ENCODE results near the gene KRABD2.

Gene KRABD2

DNA sequence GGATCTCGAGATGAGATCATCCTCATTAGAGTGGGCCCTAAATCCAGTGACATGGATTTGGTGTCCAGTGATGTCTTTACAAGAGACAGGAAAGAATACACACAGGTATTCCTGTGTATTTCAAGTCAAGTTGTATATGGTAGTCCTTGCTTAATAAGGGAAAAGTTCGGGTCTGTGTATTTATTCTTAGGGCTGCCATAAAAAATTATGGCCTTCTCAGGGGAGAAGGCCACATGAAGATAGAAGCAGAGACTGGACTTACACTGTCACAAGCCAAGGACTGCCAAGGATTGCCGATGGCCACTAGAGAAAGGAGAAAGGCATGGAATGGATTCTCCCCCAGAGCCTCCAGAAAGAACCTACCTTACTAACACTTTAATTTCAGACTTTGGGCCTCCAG is 8.3 kb downstream of the KRABD2 start:
- Mint-ChIP-seq H3K27ac (no peak overlapping the region), H3K4me1 (ENCODE audit: low read depth) (no peaks in the 10 kb centered on the region), H3K36me3 (ENCODE audit: insufficient read depth) (peaks cover 23% of the 10 kb centered on the region), H3K4me3 (ENCODE audit: low read depth) (no peak overlapping the region), H3K9me3 (ENCODE audit: low read depth) (no peaks in the 10 kb centered on the region), H3K27me3 (no peaks in the 10 kb centered on the region)
- DNase-seq (ENCODE audit: low spot score, unreplicated experiment): no peak
- no peak for TF ChIP-seq CTCF (IDR thresholded peaks at IDR 0.05; ENCODE audit: unreplicated experiment)

DNA sequence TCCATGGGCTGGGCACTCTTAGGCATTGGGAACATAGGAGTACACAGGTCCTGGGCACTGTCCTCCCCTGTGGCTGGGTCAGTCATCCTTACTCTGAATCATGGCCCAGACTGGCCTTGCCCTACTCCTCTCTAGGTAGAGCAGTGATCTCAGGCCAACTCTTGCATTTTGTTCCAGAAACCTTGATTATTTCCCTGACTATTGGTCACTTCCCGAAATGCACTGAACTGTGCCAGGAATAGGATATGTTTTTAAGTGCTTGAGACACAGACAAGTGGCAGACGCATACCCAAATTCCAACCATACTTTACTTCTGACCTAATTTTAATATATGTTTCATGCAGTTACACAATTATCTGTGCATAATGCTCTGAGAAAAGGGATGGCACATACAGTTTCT is 10.3 kb downstream of the KRABD2 start:
- no peak for TF ChIP-seq CTCF (IDR thresholded peaks at IDR 0.05; ENCODE audit: unreplicated experiment)
- Mint-ChIP-seq H3K4me1 (ENCODE audit: low read depth) (peaks cover 2% of the 10 kb centered on the region), H3K27me3 (no peaks in the 10 kb centered on the region), H3K9me3 (ENCODE audit: low read depth) (no peaks in the 10 kb centered on the region), H3K27ac (no peak overlapping the region), H3K4me3 (ENCODE audit: low read depth) (no peak overlapping the region), H3K36me3 (ENCODE audit: insufficient read depth) (peaks cover 22% of the 10 kb centered on the region)
- no peak for DNase-seq (ENCODE audit: low spot score, unreplicated experiment)

DNA sequence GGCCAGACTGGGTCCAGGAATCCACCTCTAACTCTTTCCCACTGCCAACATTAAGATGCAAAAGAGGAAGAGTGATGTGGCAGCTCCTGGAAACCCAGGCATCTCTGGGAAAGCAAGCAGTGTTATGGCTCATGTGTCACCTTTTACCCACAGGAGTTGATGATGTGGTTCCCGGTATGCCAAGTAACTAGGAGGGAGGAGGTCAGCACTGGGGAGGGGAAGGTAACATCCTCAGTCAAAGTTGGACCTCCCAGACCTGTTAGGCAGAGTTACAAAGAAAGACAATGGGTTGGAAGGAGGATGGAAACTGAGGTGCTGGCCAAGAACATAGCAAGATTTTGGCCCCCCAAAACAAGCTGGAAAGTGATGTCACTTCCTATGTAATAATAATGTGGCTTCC is 11.4 kb downstream of the KRABD2 start:
- Mint-ChIP-seq H3K4me3 (ENCODE audit: low read depth) (no peak overlapping the region), H3K4me1 (ENCODE audit: low read depth) (peaks cover 12% of the 10 kb centered on the region)
- no peak for TF ChIP-seq CTCF (IDR thresholded peaks at IDR 0.05; ENCODE audit: unreplicated experiment)

DNA sequence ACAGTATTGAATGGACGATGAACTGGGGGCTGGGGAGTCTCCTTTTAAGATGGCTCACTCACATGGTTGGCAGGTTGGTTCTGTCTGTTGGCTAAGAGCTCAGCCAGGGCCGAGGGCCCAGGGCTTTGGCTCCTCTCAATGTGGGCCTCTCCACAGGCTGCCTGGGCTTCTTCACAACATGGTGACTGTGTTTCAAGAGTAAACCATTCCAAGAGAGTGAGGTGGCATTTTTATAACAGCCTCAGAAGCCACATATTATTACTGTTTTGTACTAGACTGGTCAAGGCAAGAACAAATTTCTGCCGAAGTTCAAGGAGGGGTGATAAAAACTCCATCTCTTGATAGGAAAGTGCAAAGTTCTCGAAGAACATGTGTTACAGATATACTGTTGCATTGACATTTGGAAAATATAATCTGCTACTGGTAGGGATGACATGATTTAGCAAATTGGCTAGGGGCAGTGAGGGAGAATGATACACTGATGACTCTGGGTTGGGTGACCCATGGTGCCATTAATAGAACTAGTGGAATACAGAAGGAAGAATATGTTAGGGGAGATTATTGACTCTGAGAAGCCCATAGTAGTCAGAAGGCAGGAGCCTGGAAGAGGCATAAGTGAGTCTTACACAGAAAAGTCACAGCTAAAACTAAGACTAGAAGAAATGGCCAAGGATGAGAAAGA is 13.7 kb downstream of the KRABD2 start:
- H3K36me3 Mint-ChIP-seq (ENCODE audit: insufficient read depth): peaks cover 6% of the 10 kb centered on the region
- H3K27ac Mint-ChIP-seq: peak overlapping the region; percentile 62

More for the DNA sequence above, 11.4 kb downstream of the KRABD2 start:
- no peaks in the 10 kb centered on the region for H3K27me3 Mint-ChIP-seq
- DNase-seq (ENCODE audit: low spot score, unreplicated experiment): no peak
- peaks cover 18% of the 10 kb centered on the region for H3K36me3 Mint-ChIP-seq (ENCODE audit: insufficient read depth)
- H3K9me3 Mint-ChIP-seq (ENCODE audit: low read depth): no peaks in the 10 kb centered on the region
- peak overlapping the region; percentile 71 for H3K27ac Mint-ChIP-seq

DNA sequence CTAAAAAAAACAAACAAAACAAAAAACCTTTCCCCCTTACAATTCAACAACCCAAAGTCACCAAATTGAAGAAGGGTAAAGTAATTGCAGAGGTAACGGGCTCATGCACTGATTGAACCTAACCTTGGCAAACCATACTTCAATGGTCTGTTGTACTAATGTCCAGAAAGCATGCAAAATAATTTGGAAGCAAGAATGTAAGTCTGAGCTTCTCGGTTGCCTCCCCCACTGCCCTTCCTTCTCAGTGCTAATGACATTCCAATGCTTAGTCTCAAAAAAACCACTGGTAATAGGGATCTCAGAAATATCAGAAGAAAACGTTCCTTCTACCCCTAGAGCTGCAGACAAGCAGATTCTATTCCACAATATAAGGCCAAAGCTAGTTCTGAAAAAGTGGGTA is 15.8 kb downstream of the KRABD2 start:
- Mint-ChIP-seq H3K27me3 (no peaks in the 10 kb centered on the region), H3K4me3 (ENCODE audit: low read depth) (no peak overlapping the region), H3K9me3 (ENCODE audit: low read depth) (no peaks in the 10 kb centered on the region), H3K27ac (peak overlapping the region; percentile 53), H3K4me1 (ENCODE audit: low read depth) (peaks cover 20% of the 10 kb centered on the region), H3K36me3 (ENCODE audit: insufficient read depth) (peaks cover 9% of the 10 kb centered on the region)
- no peak for DNase-seq (ENCODE audit: low spot score, unreplicated experiment)
- TF ChIP-seq CTCF (IDR thresholded peaks at IDR 0.05; ENCODE audit: unreplicated experiment): no peak

More for the DNA sequence above, 13.7 kb downstream of the KRABD2 start:
- H3K27me3 Mint-ChIP-seq: no peaks in the 10 kb centered on the region
- no peaks in the 10 kb centered on the region for H3K9me3 Mint-ChIP-seq (ENCODE audit: low read depth)
- DNase-seq (ENCODE audit: low spot score, unreplicated experiment): no peak
- H3K4me1 Mint-ChIP-seq (ENCODE audit: low read depth): peaks cover 20% of the 10 kb centered on the region
- no peak for TF ChIP-seq CTCF (IDR thresholded peaks at IDR 0.05; ENCODE audit: unreplicated experiment)
- no peak overlapping the region for H3K4me3 Mint-ChIP-seq (ENCODE audit: low read depth)

All from progenitor cell of endocrine pancreas (in vitro differentiated cells).